H1 (cell line): Measurements from ENCODE around the gene ITIH6. TPM values are rescaled to one million over a fixed set of nuclear protein-coding genes. Genes with fewer than 3 reads are reported as not detected.

Experiments used
- CTCF ChIA-PET: fragments of 300-600 bp; sonication (Branson Sonifier 250); formaldehyde crosslinking; loops from one replicate; lab custom pipeline; 2021; ENCODE audit not compliant: partially characterized antibody; lab: Charles Lee
- POLR2A ChIA-PET: fragments of 300-600 bp; sonication (Branson Sonifier 250); formaldehyde crosslinking; loops from one replicate; lab custom pipeline; 2021; ENCODE audit warnings: inconsistent platforms; ENCODE audit not compliant: partially characterized antibody; lab: Charles Lee
- DNase-seq, 2 experiments: peaks; one replicate each; pipeline versions ENCODE4 v3.0.0 to v3.0.0-alpha.2; 2010 to 2022; ENCODE audit warnings: low spot score in 2 of 2, low read depth in 1 of 2, mixed read lengths in 1 of 2
- FAIRE-seq: peaks from 2 replicates; lab custom pipeline; 2011; peaks lifted over from hg19 to GRCh38; lab: Jason Lieb, UNC
- H2AFZ ChIP-seq: 2 replicates; pipeline ENCODE4 v1.8.1; 2012; ENCODE audit warnings: low read length, inconsistent platforms
- H2AK5ac ChIP-seq: 2 replicates; pipeline ENCODE4 v1.6.1; 2013; ENCODE audit warnings: low read depth, low read length
- H2BK120ac ChIP-seq: replicated peaks from 2 replicates; pipeline ENCODE3; 2013; ENCODE audit warnings: low read depth, low read length, inconsistent platforms
- H2BK12ac ChIP-seq: 2 replicates; pipeline ENCODE4 v1.6.1; 2013; ENCODE audit warnings: low read depth, low read length
- H2BK15ac ChIP-seq: 2 replicates; pipeline ENCODE4 v1.6.1; 2013; ENCODE audit warnings: low read length
- H2BK20ac ChIP-seq: 2 replicates; pipeline ENCODE4 v1.6.1; 2013; ENCODE audit warnings: low read length
- H2BK5ac ChIP-seq: 2 replicates; pipeline ENCODE4 v1.6.1; 2013; ENCODE audit warnings: low read depth, low read length
- H3K14ac ChIP-seq: 2 replicates; pipeline ENCODE4 v1.6.1; 2013; ENCODE audit warnings: inconsistent platforms; ENCODE audit not compliant: insufficient read length
- H3K18ac ChIP-seq: 2 replicates; pipeline ENCODE4 v1.6.1; 2013; ENCODE audit warnings: low read length; ENCODE audit errors: extremely low read depth
- H3K23ac ChIP-seq: 2 replicates; pipeline ENCODE4 v1.6.1; 2013; ENCODE audit warnings: inconsistent platforms; ENCODE audit not compliant: insufficient read length
- H3K23me2 ChIP-seq: 2 replicates; pipeline ENCODE4 v1.6.1; 2013; ENCODE audit warnings: low read depth, low read length
- H3K27ac ChIP-seq: 2 replicates; pipeline ENCODE4 v1.6.1; 2011; ENCODE audit warnings: low read depth, low read length, inconsistent platforms
- H3K27me3 ChIP-seq, 4 experiments: replicated peaks in 1 of 4; 1 replicate in 1 of 4; 2 replicates in 3 of 4; pipeline versions ENCODE4 v1.6.1 to v1.8.1; 2011 to 2013; ENCODE audit warnings: low read length in 3 of 4, mild to moderate bottlenecking in 3 of 4, inconsistent platforms in 2 of 4, mixed read lengths in 2 of 4, moderate library complexity in 1 of 4; ENCODE audit not compliant: control insufficient read depth in 3 of 4, insufficient read depth in 3 of 4; ENCODE audit errors: extremely low read depth in 1 of 4
- H3K36me3 ChIP-seq, 4 experiments: 2 replicates each; pipeline versions ENCODE4 v1.6.1 to v1.8.1; 2011 to 2013; ENCODE audit warnings: mild to moderate bottlenecking in 4 of 4, low read length in 3 of 4, moderate library complexity in 2 of 4, control low read depth in 1 of 4, inconsistent platforms in 1 of 4; ENCODE audit not compliant: insufficient read depth in 4 of 4, control insufficient read depth in 2 of 4
- H3K4ac ChIP-seq: replicated peaks from 2 replicates; pipeline ENCODE3; 2013; ENCODE audit warnings: low read length, low read depth, mixed read lengths, inconsistent platforms; ENCODE audit not compliant: insufficient read length
- H3K4me1 ChIP-seq, 4 experiments: replicated peaks in 1 of 4; 1 replicate in 1 of 4; 2 replicates in 3 of 4; pipeline versions ENCODE4 v1.6.1 to v1.8.1; 2011 to 2013; ENCODE audit warnings: low read length in 3 of 4, inconsistent platforms in 2 of 4, mixed read lengths in 1 of 4; ENCODE audit not compliant: insufficient read depth in 4 of 4, control insufficient read depth in 3 of 4
- H3K4me2 ChIP-seq, 2 experiments: 2 replicates each; pipeline versions ENCODE4 v1.6.1 to v1.8.1; 2011 to 2013; ENCODE audit warnings: low read depth in 2 of 2, low read length in 2 of 2, control low read depth in 1 of 2, inconsistent platforms in 1 of 2, mild to moderate bottlenecking in 1 of 2; ENCODE audit not compliant: insufficient read depth in 1 of 2
- H3K4me3 ChIP-seq, 4 experiments: fragments of 200-600, 300-600 bp in 1 of 4; sonication (generic), shearing (Covaris generic), sonication (Bioruptor Twin) in 1 of 4; 2 replicates each; pipeline versions ENCODE4 v1.5.1 to v1.8.1; 2011 to 2016; ENCODE audit warnings: low read length in 4 of 4, low read depth in 3 of 4, control low read depth in 2 of 4, inconsistent platforms in 2 of 4, mild to moderate bottlenecking in 2 of 4, mixed read lengths in 1 of 4, moderate library complexity in 1 of 4; ENCODE audit not compliant: insufficient read depth in 2 of 4; ENCODE audit errors: extremely low read depth in 1 of 4
- H3K56ac ChIP-seq: replicated peaks from 2 replicates; pipeline ENCODE3; 2013; ENCODE audit warnings: low read depth, mild to moderate bottlenecking, mixed read lengths, low read length, inconsistent platforms; ENCODE audit not compliant: insufficient read length
- H3K79me1 ChIP-seq: 2 replicates; pipeline ENCODE4 v1.6.1; 2013; ENCODE audit warnings: low read depth, low read length, control low read depth
- H3K79me2 ChIP-seq, 2 experiments: 2 replicates each; pipeline versions ENCODE4 v1.6.1 to v1.8.1; 2012 to 2013; ENCODE audit warnings: low read length in 2 of 2, mild to moderate bottlenecking in 2 of 2, inconsistent platforms in 1 of 2; ENCODE audit not compliant: insufficient read depth in 2 of 2, control insufficient read depth in 1 of 2
- H3K9ac ChIP-seq, 4 experiments: replicated peaks in 1 of 4; 1 replicate in 1 of 4; 2 replicates in 3 of 4; pipeline versions ENCODE4 v1.6.1 to v1.8.1; 2011 to 2013; ENCODE audit warnings: low read depth in 3 of 4, low read length in 3 of 4, control low read depth in 2 of 4, mild to moderate bottlenecking in 2 of 4, moderate library complexity in 2 of 4, inconsistent platforms in 1 of 4; ENCODE audit errors: extremely low read depth in 1 of 4
- H3K9me3 ChIP-seq, 2 experiments: 2 replicates each; pipeline versions ENCODE4 v1.6.1 to v1.8.1; 2012 to 2013; ENCODE audit warnings: mild to moderate bottlenecking in 2 of 2, moderate library complexity in 2 of 2, control low read depth in 1 of 2, inconsistent platforms in 1 of 2, low read depth in 1 of 2, low read length in 1 of 2, mixed read lengths in 1 of 2; ENCODE audit not compliant: insufficient read depth in 2 of 2
- H4K20me1 ChIP-seq, 2 experiments: replicated peaks in 1 of 2; 2 replicates each; pipeline versions ENCODE3 to v1.8.1; 2011 to 2013; ENCODE audit warnings: inconsistent platforms in 2 of 2, low read length in 2 of 2, mild to moderate bottlenecking in 1 of 2; ENCODE audit not compliant: insufficient read depth in 2 of 2, control insufficient read depth in 1 of 2
- H4K5ac ChIP-seq: 2 replicates; pipeline ENCODE4 v1.6.1; 2013; ENCODE audit warnings: low read length, low read depth, mixed read lengths, inconsistent platforms; ENCODE audit not compliant: insufficient read length
- H4K8ac ChIP-seq: 2 replicates; pipeline ENCODE4 v1.8.0; 2013; ENCODE audit warnings: mild to moderate bottlenecking, moderate library complexity, low read length, inconsistent platforms; ENCODE audit not compliant: insufficient read depth; ENCODE audit errors: extremely low read depth
- H4K91ac ChIP-seq: replicated peaks from 2 replicates; pipeline ENCODE3; 2013; ENCODE audit warnings: low read length, mixed read lengths, inconsistent platforms; ENCODE audit not compliant: insufficient read length
- FOSL1 ChIP-seq: IDR thresholded peaks from 2 replicates; pipeline ENCODE4 v1.6.1; 2011; ENCODE audit warnings: mild to moderate bottlenecking, low read depth, low read length, moderate library complexity; ENCODE audit not compliant: insufficient read depth
- HDAC6 ChIP-seq: IDR thresholded peaks from one replicate; pipeline ENCODE4 v1.7.1; 2012; ENCODE audit warnings: low read depth, mild to moderate bottlenecking, inconsistent platforms, low read length, moderate library complexity
- RFX5 ChIP-seq: IDR thresholded peaks from 2 replicates; pipeline ENCODE4 v1.6.1; 2011; ENCODE audit warnings: low read depth, low read length, improper control_type of control experiment, borderline replicate concordance
- SIRT6 ChIP-seq: IDR thresholded peaks from one replicate; pipeline ENCODE4 v1.7.1; 2012; ENCODE audit warnings: low read length, inconsistent platforms
- SRF ChIP-seq: IDR thresholded peaks from 2 replicates; pipeline ENCODE4 v1.6.1; 2011; ENCODE audit warnings: mild to moderate bottlenecking, low read depth, low read length, moderate library complexity
- TBP ChIP-seq: IDR thresholded peaks from 2 replicates; pipeline ENCODE4 v1.6.1; 2011; ENCODE audit warnings: low read depth, low read length, improper control_type of control experiment
- ZNF274 ChIP-seq: IDR thresholded peaks from 2 replicates; pipeline ENCODE4 v1.7.0; 2012; ENCODE audit warnings: low read length, borderline replicate concordance; ENCODE audit errors: extremely low read depth
- WGBS, 2 experiments: shearing (Covaris generic) in 1 of 2; methylation state at CpG; one replicate each; pipeline versions ENCODE4 v1.1.6 to v1.1.7; 2013 to 2015; ENCODE audit warnings: low lambda C conversion rate in 2 of 2, mixed read lengths in 2 of 2, inconsistent platforms in 1 of 2, low coverage in 1 of 2, missing lambda C conversion rate in 1 of 2; ENCODE audit not compliant: insufficient replicate concordance in 2 of 2, insufficient coverage in 1 of 2, insufficient read length in 1 of 2; ENCODE audit errors: extremely low coverage in 1 of 2, missing lambda C conversion rate in 1 of 2; 5-methylcytosine and 5-hydroxymethylcytosine counted together
- polyA plus RNA-seq, 7 experiments: library from polyadenylated mRNA; depleted of rRNA in 3 of 7; stranded (reverse) in 5 of 7; unstranded in 2 of 7; fragments of >200 nt in 5 of 7; fragments of 200-250 nt in 2 of 7; gene quantifications; 1 replicate in 5 of 7; 2 replicates in 1 of 7; 4 replicates in 1 of 7; pipeline versions ENCODE4 v1.2.1 to v1.2.3, GENCODE V29; 2011 to 2013; ENCODE audit warnings: missing spikeins in 2 of 7, mixed read lengths in 2 of 7
- total RNA-seq: library from RNA; stranded (reverse); fragmentation: NEBNext Ultra II Directional; extraction: Animal tissue kit (Norgen Biotek cat#: 25700); gene quantifications from 2 replicates; pipeline ENCODE4 v1.2.1, GENCODE V29; 2021

ITIH6 gene
- total and polyA plus RNA-seq, 2 of the 8 experiments (the other 6 are each of a cell fraction or from before 2014, with no cell fraction given) = 0.02 TPM; not detected in 1

DNA sequence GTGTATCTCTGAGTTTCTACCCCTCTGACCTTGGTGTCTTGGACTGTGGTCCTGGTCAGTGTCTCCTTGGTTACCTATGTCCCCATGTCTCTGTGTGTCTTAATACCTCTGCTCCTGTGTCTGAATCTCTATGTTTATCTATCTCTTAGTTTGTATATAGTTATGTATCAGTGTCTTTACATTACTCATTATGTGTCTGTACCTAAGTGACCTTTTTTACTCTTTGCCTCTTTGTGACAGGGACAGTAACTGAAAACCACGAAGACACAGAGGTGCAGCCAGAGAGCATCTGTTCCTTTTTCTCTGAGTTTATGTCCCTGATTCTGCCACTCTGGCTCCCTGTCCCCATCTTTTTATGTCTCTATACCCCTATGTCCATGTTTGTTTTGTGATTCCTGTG, 49.4 kb downstream of the ITIH6 start:
- Histone ChIP-seq H3K18ac (no peak overlapping the region), H4K91ac (no peak overlapping the region)
- POLR2A ChIA-PET = no interaction called here
- TF ChIP-seq TBP = no peak
- no peak for TF ChIP-seq RFX5
- TF ChIP-seq SIRT6 = no peak
- no peak for TF ChIP-seq FOSL1
- no peak for TF ChIP-seq SRF
- no peak for TF ChIP-seq ZNF274
- TF ChIP-seq HDAC6 = no peak

More for the DNA sequence above, 49.4 kb downstream of the ITIH6 start:
- Histone ChIP-seq H3K79me1 (no peaks in the 10 kb centered on the region), H3K9ac (no peak overlapping the region), H3K36me3 (no peaks in the 10 kb centered on the region), H2AFZ (no peak overlapping the region), H2BK20ac (no peak overlapping the region), H3K4me2 (no peak overlapping the region), H2BK12ac (no peak overlapping the region), H4K8ac (no peak overlapping the region), H3K27me3 (no peaks in the 10 kb centered on the region), H3K4ac (no peak overlapping the region), H2BK15ac (no peak overlapping the region), H3K4me3 (no peak overlapping the region), H3K4me1 (no peaks in the 10 kb centered on the region), H3K56ac (no peak overlapping the region), H2BK120ac (no peak overlapping the region), H3K23me2 (no peaks in the 10 kb centered on the region), H3K9me3 (no peaks in the 10 kb centered on the region), H2AK5ac (no peak overlapping the region), H3K14ac (no peak overlapping the region), H3K23ac (no peak overlapping the region), H2BK5ac (no peak overlapping the region), H3K79me2 (no peaks in the 10 kb centered on the region), H4K5ac (no peak overlapping the region), H3K27ac (no peak overlapping the region), H4K20me1 (no peaks in the 10 kb centered on the region)
- CTCF ChIA-PET = no interaction called here
- WGBS, 2 experiments = 70% methylated on average over 1 of the region's 1 CpG; no CpG with 5 or more reads in 1 of the 2 experiments
- no peak for FAIRE-seq
- no peak for DNase-seq
